ENCODE data around the gene MYMX.

Gene MYMX

GRCh38 chr6:44235269-44235668 lies 18.5 kb downstream of the MYMX start:
- H3K27ac ChIP-seq, result no peak overlapping the region

GRCh38 chr6:44235891-44236516 lies 19.3 kb downstream of the MYMX start:
- peak overlapping the region; percentile 70; the same call in 1 of the 2 replicates for H3K27ac ChIP-seq
- TF ChIP-seq CTCF (conservative IDR thresholded peaks at IDR 0.05) (no peak), ZFX (IDR thresholded peaks at IDR 0.05) (no peak)

More at GRCh38 chr6:44235269-44235668, 18.5 kb downstream of the MYMX start:
- TF ChIP-seq CTCF (conservative IDR thresholded peaks at IDR 0.05) (no peak), ZFX (IDR thresholded peaks at IDR 0.05) (no peak)

- no peak for TF ChIP-seq ZFX (IDR thresholded peaks at IDR 0.05)
- no peak for TF ChIP-seq CTCF (conservative IDR thresholded peaks at IDR 0.05)
- H3K27ac ChIP-seq, result peak overlapping the region; percentile 70
Measured at GRCh38 chr6:44237021-44237812, 20.5 kb downstream of the MYMX start.

- H3K27ac ChIP-seq, result peak overlapping the region; percentile 70
- TF ChIP-seq CTCF (conservative IDR thresholded peaks at IDR 0.05), result peak; percentile 99
- no peak for TF ChIP-seq ZFX (IDR thresholded peaks at IDR 0.05)
Measured at GRCh38 chr6:44237813-44238433, 21.2 kb downstream of the MYMX start.

GRCh38 chr6:44238687-44239350 lies 22.1 kb downstream of the MYMX start:
- no peak for TF ChIP-seq CTCF (conservative IDR thresholded peaks at IDR 0.05)
- TF ChIP-seq ZFX (IDR thresholded peaks at IDR 0.05), result no peak
- no peak overlapping the region for H3K27ac ChIP-seq

- TF ChIP-seq CTCF (conservative IDR thresholded peaks at IDR 0.05), result no peak
- no peak for TF ChIP-seq ZFX (IDR thresholded peaks at IDR 0.05)
Measured at GRCh38 chr6:44243345-44243744, 26.6 kb downstream of the MYMX start.

More at GRCh38 chr6:44243345-44243744, 26.6 kb downstream of the MYMX start:
- no peak overlapping the region for H3K27ac ChIP-seq

All from C4-2B (cell line).